ENCODE measurements around the gene PNPLA2.

PNPLA2 gene

DNA sequence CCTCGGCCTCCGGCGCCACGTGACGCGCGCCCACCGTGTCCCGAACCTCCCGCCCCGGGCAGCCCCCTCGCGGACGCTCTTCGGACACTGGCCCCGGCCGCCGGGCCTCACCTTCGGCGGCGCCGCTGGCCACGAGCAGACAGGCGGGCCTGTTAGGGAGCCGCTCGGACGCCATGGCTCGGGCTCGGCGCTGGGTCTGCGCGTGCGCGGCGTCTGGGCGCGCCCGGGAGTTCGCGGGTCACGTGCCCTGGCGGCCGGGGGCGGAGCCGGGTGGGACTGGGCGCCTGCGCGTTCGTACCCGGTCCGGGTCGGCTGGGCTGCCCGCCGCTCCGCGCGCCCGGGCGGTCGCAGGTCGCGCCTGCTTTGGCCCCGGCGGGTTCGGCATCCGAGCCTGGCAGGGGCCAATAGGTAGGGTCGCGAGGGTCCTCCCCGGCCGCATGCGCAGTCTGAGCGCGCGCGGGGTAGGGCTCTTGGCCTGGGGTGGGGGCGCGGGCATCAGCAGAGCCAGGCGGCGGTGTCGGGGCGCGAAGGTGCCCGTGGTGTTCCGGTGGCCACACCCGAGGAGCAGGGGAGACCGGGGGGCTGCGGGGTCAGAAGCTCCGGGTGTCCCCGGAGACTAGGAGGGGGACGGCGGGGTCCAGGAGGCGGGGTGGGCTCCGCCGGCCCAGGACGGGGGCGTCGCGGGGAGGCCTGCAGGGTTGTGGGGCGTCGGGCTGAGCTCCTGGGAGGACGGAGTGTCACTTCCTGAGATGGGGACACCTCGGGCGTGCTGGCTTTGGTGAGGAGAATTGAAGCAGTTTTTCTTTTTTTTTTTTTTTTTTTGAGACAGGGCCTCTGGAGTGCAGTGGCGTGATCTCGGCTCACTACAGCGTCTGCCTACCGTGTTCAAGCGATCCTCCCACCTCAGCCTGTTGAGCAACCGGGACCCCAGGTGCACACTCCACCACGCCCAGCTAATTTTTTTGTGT lies 41.1 kb upstream of the PNPLA2 start, which contains the start of gene GATD1:
Gene GATD1 (minus strand): TSS at position 200 of the 968 bp plus-strand sequence. CDS start 25 bp downstream, at position 175.
- no peak for FAIRE-seq
- TF ChIP-seq POLR2A (IDR thresholded peaks at IDR 0.05; ENCODE audit: low read depth, low read length): peak; percentile 97
- DNase-seq (ENCODE audit: insufficient read length, low spot score): peak; percentile 99

GRCh38 chr11:778976-779954 lies 39.4 kb upstream of the PNPLA2 start:
- no peak for DNase-seq (ENCODE audit: insufficient read length, low spot score)
- no peak for FAIRE-seq
- no peak for TF ChIP-seq POLR2A (IDR thresholded peaks at IDR 0.05; ENCODE audit: low read depth, low read length)

GRCh38 chr11:779955-780532 lies 38.7 kb upstream of the PNPLA2 start:
- FAIRE-seq (no peak), DNase-seq (ENCODE audit: insufficient read length, low spot score) (no peak)
- TF ChIP-seq POLR2A (IDR thresholded peaks at IDR 0.05; ENCODE audit: low read depth, low read length): no peak

- no peak for DNase-seq (ENCODE audit: insufficient read length, low spot score)
- no peak for FAIRE-seq
- TF ChIP-seq POLR2A (IDR thresholded peaks at IDR 0.05; ENCODE audit: low read depth, low read length): no peak
Measured at GRCh38 chr11:782264-783174, 36.2 kb upstream of the PNPLA2 start.

DNA sequence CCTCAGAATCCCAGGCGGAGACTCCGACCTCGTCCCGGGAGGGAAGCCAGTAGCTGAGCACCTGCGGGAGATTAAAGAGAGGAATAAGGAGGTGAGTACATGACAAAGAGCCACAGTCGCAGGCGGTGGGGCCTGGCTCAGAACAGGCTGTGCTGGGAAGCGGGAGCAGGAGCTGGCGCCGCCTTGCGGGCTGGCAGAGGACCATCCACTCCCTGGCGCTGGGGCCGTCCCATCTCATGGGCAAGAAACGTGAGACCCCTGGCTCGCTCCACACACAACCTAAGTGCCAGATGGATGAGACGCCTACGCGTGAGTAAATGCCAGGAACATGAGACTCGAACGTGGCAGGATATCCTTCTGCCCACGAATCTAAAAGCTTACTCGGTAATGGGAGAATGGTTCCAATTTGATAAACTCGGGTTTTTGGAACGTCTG lies 35.1 kb upstream of the PNPLA2 start:
- no peak for TF ChIP-seq POLR2A (IDR thresholded peaks at IDR 0.05; ENCODE audit: low read depth, low read length)
- no peak for FAIRE-seq
- no peak for DNase-seq (ENCODE audit: insufficient read length, low spot score)

DNA sequence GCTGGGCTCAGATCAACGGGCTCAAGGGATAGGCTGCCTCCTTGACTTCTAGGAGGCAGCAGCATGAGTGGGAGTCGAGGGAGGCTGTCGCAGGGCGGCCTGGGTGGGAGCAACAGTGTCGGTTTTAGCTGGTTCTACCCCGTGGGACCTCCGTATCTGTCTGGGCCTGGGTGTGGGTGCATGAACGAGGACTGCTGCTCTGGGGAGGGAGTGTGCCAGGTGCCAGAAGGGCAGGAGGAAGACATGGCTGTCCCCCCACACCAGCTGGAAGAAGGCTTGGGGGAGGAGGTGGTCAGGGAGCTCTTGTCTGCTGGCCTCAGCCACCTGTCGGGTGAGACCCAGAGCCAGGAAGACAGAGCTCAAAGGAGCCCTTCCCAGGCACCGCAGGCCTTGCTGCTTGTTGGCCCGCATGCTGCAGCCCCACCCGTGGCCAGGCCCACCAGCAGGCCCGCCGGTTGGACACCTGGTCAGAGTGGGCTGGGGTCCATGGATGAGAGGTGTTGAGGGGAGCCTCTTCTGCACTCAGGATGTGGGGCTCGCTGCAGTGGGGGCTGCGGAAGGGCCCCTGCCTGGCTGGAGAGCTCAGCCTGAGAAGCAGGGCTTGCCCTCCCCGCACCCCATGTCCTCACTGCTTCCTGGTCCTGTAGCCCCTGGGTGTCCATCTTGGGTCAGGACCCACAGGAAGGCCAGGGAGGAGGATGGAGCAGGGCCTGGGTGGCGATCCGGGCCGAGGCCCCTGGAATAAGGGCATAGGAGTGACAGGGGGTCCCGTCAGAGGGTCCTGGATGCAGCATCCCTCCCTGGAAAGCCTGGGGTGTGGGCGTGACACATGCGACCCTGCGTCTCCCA lies 32.3 kb upstream of the PNPLA2 start:
- TF ChIP-seq POLR2A (IDR thresholded peaks at IDR 0.05; ENCODE audit: low read depth, low read length): no peak
- FAIRE-seq: no peak
- DNase-seq (ENCODE audit: insufficient read length, low spot score): no peak

- FAIRE-seq: no peak
- no peak for DNase-seq (ENCODE audit: insufficient read length, low spot score)
- TF ChIP-seq POLR2A (IDR thresholded peaks at IDR 0.05; ENCODE audit: low read depth, low read length): 0 out of 2 replicates have a peak, but pooled peaks have one; percentile 8
Measured at GRCh38 chr11:787084-787675, 31.5 kb upstream of the PNPLA2 start.

DNA sequence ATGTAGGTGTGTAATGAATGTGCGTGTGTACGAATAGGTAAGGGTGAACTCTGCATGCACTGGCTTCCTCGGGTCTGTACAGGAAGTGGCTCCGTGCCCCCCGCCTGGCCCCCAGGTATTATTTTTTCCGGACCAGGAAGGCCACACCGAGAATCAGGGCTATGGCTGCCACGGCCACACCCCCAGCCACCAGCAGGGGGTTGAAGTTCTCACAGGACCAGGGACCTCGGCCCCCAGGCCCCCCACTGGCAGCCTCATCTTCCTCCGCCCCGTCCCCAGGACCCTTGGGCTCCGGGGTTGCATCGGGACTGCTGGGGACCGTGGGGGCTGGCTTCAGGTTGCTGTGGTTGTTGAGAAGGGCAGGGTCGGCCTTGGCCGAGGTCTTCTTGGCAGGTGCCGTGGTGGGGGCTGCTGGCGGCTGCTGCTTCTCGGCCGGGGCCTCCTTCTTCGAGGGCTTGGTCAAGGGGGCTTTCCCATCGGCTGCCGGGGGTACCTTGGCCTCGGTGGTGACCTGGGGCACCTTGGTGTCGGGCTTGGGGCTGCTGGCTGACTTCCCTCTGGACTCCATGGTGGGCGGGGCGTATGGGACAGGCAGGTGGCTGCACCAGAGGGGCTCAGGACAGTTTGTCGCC lies 30.6 kb upstream of the PNPLA2 start:
- FAIRE-seq (no peak), DNase-seq (ENCODE audit: insufficient read length, low spot score) (no peak)
- no peak for TF ChIP-seq POLR2A (IDR thresholded peaks at IDR 0.05; ENCODE audit: low read depth, low read length)

GRCh38 chr11:788953-789940 lies 29.5 kb upstream of the PNPLA2 start:
- TF ChIP-seq POLR2A (IDR thresholded peaks at IDR 0.05; ENCODE audit: low read depth, low read length): no peak
- no peak for FAIRE-seq
- DNase-seq (ENCODE audit: insufficient read length, low spot score): no peak

DNA sequence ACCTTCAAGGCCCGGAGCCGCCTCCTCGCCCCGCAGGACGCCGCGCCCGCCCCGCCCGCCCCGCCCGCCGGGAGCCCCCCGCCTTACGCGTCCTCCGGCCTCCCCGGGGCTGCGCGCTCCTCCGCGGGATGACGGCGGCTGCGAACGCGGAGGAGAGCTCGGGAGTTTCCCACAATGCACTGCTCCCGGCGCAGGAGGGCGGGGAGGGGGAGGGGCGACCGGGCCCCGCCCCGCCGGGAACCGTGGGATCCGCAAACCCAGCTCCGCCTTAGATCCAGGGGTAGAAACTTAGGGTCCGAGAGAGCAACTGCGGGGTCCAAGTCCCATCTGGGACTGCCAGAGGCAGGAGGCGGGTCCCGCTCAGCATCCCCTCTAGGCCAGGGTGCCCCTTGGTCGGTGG lies 28.8 kb upstream of the PNPLA2 start, which contains the start of gene CEND1:
Gene CEND1 (minus strand): TSS at position 148 of the 400 bp plus-strand sequence. CDS start 1,514 bp downstream, outside the sequence.
- DNase-seq (ENCODE audit: insufficient read length, low spot score) (no peak), FAIRE-seq (no peak)
- TF ChIP-seq POLR2A (IDR thresholded peaks at IDR 0.05; ENCODE audit: low read depth, low read length): no peak
